GM12892 (cell line): Measurements from ENCODE around the gene KCNIP1.

Experiments used
- POLR2A ChIP-seq: IDR thresholded peaks from 2 replicates; pipeline ENCODE4 v1.6.1; 2011; ENCODE audit warnings: low read depth, low read length, control low read depth
- POLR2AphosphoS5 ChIP-seq: IDR thresholded peaks from 2 replicates; pipeline ENCODE4 v1.6.1; 2011; ENCODE audit warnings: low read depth, low read length, control low read depth
- TAF1 ChIP-seq: IDR thresholded peaks from 2 replicates; pipeline ENCODE4 v1.6.1; 2011; ENCODE audit warnings: low read depth, mild to moderate bottlenecking, control low read depth, low read length, borderline replicate concordance

- TF ChIP-seq POLR2A (no peak), POLR2AphosphoS5 (no peak), TAF1 (no peak)
Observed at GRCh38 chr5:170480260-170480659, 23.6 kb upstream of the KCNIP1 start.
